HepG2 (cell line): ENCODE data around the gene DISP2. TPM values are rescaled to one million over a fixed set of nuclear protein-coding genes. Genes with fewer than 3 reads are reported as not detected.

Experiments
- CCDC6 ChIP-seq: sonication (generic); formaldehyde crosslinking; IDR thresholded peaks from 2 replicates; pipeline ENCODE4 v1.8.1; 2022; ENCODE audit warnings: mild to moderate bottlenecking, missing genetic modification reagents, moderate library complexity
- CERS6 ChIP-seq: sonication (generic); formaldehyde crosslinking; IDR thresholded peaks from 2 replicates; pipeline ENCODE4 v1.5.0; 2020; ENCODE audit warnings: missing genetic modification reagents
- CHCHD3 ChIP-seq: sonication (generic); formaldehyde crosslinking; IDR thresholded peaks from 2 replicates; pipeline ENCODE4 v1.8.0; 2022; ENCODE audit warnings: mild to moderate bottlenecking, missing genetic modification reagents, moderate library complexity
- CREB1 ChIP-seq, 2 experiments: fragments of 450-650 bp in 1 of 2; IDR thresholded peaks; 2 replicates each; pipeline ENCODE4 v1.6.1; 2016 to 2017; ENCODE audit warnings: control low read depth in 1 of 2, mild to moderate bottlenecking in 1 of 2, missing compliant biosample characterization in 1 of 2, missing genetic modification characterization in 1 of 2
- HOMEZ ChIP-seq: IDR thresholded peaks from 2 replicates; pipeline ENCODE4 v1.6.1; 2016; ENCODE audit warnings: low read depth
- NCOA2 ChIP-seq: sonication (generic); formaldehyde crosslinking; IDR thresholded peaks from 2 replicates; pipeline ENCODE4 v1.8.0; 2022; ENCODE audit warnings: inconsistent platforms
- POLR2G ChIP-seq: fragments of 200-400 bp; formaldehyde crosslinking; IDR thresholded peaks from 2 replicates; pipeline ENCODE4 v1.6.1; 2018; ENCODE audit warnings: mild to moderate bottlenecking, low read depth, low read length, moderate library complexity
- SP5 ChIP-seq: IDR thresholded peaks from 2 replicates; pipeline ENCODE4 v1.6.1; 2016; ENCODE audit warnings: low read depth, borderline replicate concordance
- TGIF2 ChIP-seq: IDR thresholded peaks from 2 replicates; pipeline ENCODE4 v1.6.1; 2016; ENCODE audit warnings: control low read depth, missing compliant biosample characterization
- TRIM22 ChIP-seq: fragments of 450-650 bp; IDR thresholded peaks from 2 replicates; pipeline ENCODE4 v1.6.1; 2017
- ZFP36L1 ChIP-seq: sonication (generic); formaldehyde crosslinking; IDR thresholded peaks from 2 replicates; pipeline ENCODE4 v1.8.0; 2022; ENCODE audit warnings: mild to moderate bottlenecking, missing genetic modification reagents, moderate library complexity
- ZFYVE20 ChIP-seq: sonication (generic); formaldehyde crosslinking; IDR thresholded peaks from 2 replicates; pipeline ENCODE4 v1.8.0; 2023; ENCODE audit warnings: low read depth, mild to moderate bottlenecking, moderate library complexity, missing genetic modification reagents, borderline replicate concordance
- ZNF550 ChIP-seq: sonication (generic); formaldehyde crosslinking; IDR thresholded peaks from 2 replicates; pipeline ENCODE4 v1.4.0; 2020; ENCODE audit warnings: mild to moderate bottlenecking, missing genetic modification reagents, borderline replicate concordance
- ZNF570 ChIP-seq: sonication (generic); formaldehyde crosslinking; IDR thresholded peaks from 2 replicates; pipeline ENCODE4 v1.4.0; 2020; ENCODE audit warnings: mild to moderate bottlenecking, missing genetic modification reagents, borderline replicate concordance
- ZNF710 ChIP-seq: sonication (generic); formaldehyde crosslinking; IDR thresholded peaks from 2 replicates; pipeline ENCODE4 v1.5.0; 2020; ENCODE audit warnings: mild to moderate bottlenecking, missing genetic modification reagents, borderline replicate concordance
- ZNF740 ChIP-seq: sonication (generic); formaldehyde crosslinking; IDR thresholded peaks from 2 replicates; pipeline ENCODE4 v1.4.0; 2020; ENCODE audit warnings: missing genetic modification reagents
- ZNF782 ChIP-seq: sonication (generic); formaldehyde crosslinking; IDR thresholded peaks from 2 replicates; pipeline ENCODE4 v1.4.0; 2020; ENCODE audit warnings: missing genetic modification reagents, mild to moderate bottlenecking, borderline replicate concordance
- ZNF841 ChIP-seq: sonication (generic); formaldehyde crosslinking; IDR thresholded peaks from 2 replicates; pipeline ENCODE4 v1.8.1; 2023; ENCODE audit warnings: missing genetic modification reagents, borderline replicate concordance
- ZUFSP ChIP-seq: sonication (generic); formaldehyde crosslinking; IDR thresholded peaks from 2 replicates; pipeline ENCODE4 v1.9.0; 2021; ENCODE audit warnings: missing genetic modification reagents, mild to moderate bottlenecking, borderline replicate concordance
- polyA plus RNA-seq, 8 experiments: library from polyadenylated mRNA; depleted of rRNA in 3 of 8; stranded (reverse) in 7 of 8; unstranded in 1 of 8; fragments of >200 nt; fragmentation: Illumina TruSeq in 4 of 8; extraction: Trizol in 4 of 8; gene quantifications; 2 replicates each; pipeline versions ENCODE4 v1.2.1 to v1.2.3, GENCODE V29; 2011 to 2016; ENCODE audit warnings: low read depth in 4 of 8, missing spikeins in 1 of 8, mixed read lengths in 1 of 8; ENCODE audit not compliant: insufficient read depth in 1 of 8
- total RNA-seq, 5 experiments: library from RNA; depleted of rRNA; stranded (reverse); fragments of >200 nt; fragmentation: Illumina TruSeq; extraction: Trizol; gene quantifications; 2 replicates each; pipeline ENCODE4 v1.2.3, GENCODE V29; 2016; ENCODE audit warnings: low read depth in 1 of 5

Gene DISP2
- total and polyA plus RNA-seq, 2 of the 13 experiments (the other 11 are each of a cell fraction or from before 2014, with no cell fraction given) = 0.09 to 0.32 TPM

GRCh38 chr15:40367686-40368611, 9.9 kb downstream of the DISP2 start (continued):
- peak; percentile 93 for TF ChIP-seq ZNF841 (CRISPR knock-in tag)
- 0 out of 2 replicates have a peak, but pooled peaks have one; percentile 27 for TF ChIP-seq SP5 (CRISPR knock-in tag)
- no peak for TF ChIP-seq HOMEZ (CRISPR knock-in tag)
- peak; percentile 93; the same call in 1 of the 2 replicates for TF ChIP-seq ZFP36L1 (CRISPR knock-in tag)
- no peak for TF ChIP-seq POLR2G
- peak; percentile 87 for TF ChIP-seq TGIF2 (CRISPR knock-in tag)
- TF ChIP-seq CREB1 (IDR thresholded peaks at IDR 0.05) = peak; percentile 63; the same call in 1 of the 2 replicates
- TF ChIP-seq CREB1 (CRISPR knock-in tag; IDR thresholded peaks at IDR 0.05) = no peak
- TF ChIP-seq ZUFSP (CRISPR knock-in tag) = no peak
- no peak for TF ChIP-seq TRIM22
- peak; percentile 58; the same call in 1 of the 2 replicates for TF ChIP-seq NCOA2 (CRISPR knock-in tag)
- TF ChIP-seq ZNF570 (CRISPR knock-in tag) = peak; percentile 76; the same call in 1 of the 2 replicates
- TF ChIP-seq ZNF740 = 0 out of 2 replicates have a peak, but pooled peaks have one; percentile 52
- 0 out of 2 replicates have a peak, but pooled peaks have one; percentile 32 for TF ChIP-seq ZNF710 (CRISPR knock-in tag)
- TF ChIP-seq ZNF782 (CRISPR knock-in tag) = peak; percentile 94
- TF ChIP-seq ZNF550 (CRISPR knock-in tag) = no peak; the same call in 1 of the 2 replicates
- peak; percentile 93; the same call in 1 of the 2 replicates for TF ChIP-seq CCDC6 (CRISPR knock-in tag)
- TF ChIP-seq CERS6 (CRISPR knock-in tag) = peak; percentile 98
- peak; percentile 97; the same call in 1 of the 2 replicates for TF ChIP-seq CHCHD3 (CRISPR knock-in tag)
- TF ChIP-seq ZFYVE20 (CRISPR knock-in tag) = peak; percentile 98; the same call in 1 of the 2 replicates
